T-helper 1 cell treated with Interleukin-12 subunit alpha and Interleukin-12 subunit beta and Interleukin-4 antibody, amounts not matched to agents 30 μg/mL and 1 μg/mL, for 36 hours (primary cell): ENCODE data around the gene P2RX5.

Source experiments
- H3K27ac Mint-ChIP-seq: one replicate; pipeline ENCODE4 v1.8.0; 2021; ENCODE audit warnings: mild to moderate bottlenecking, mixed read lengths
- H3K27me3 Mint-ChIP-seq: one replicate; pipeline ENCODE4 v1.8.0; 2021; ENCODE audit warnings: low read depth, mixed read lengths
- H3K36me3 Mint-ChIP-seq: one replicate; pipeline ENCODE4 v1.8.0; 2021; ENCODE audit warnings: low read depth, mixed read lengths
- H3K4me1 Mint-ChIP-seq: one replicate; pipeline ENCODE4 v1.8.0; 2021; ENCODE audit warnings: low read depth, mixed read lengths
- H3K4me3 Mint-ChIP-seq: one replicate; pipeline ENCODE4 v1.8.0; 2021; ENCODE audit warnings: mild to moderate bottlenecking, moderate library complexity, mixed read lengths
- H3K9me3 Mint-ChIP-seq: one replicate; pipeline ENCODE4 v1.8.0; 2021; ENCODE audit warnings: mixed read lengths

P2RX5 gene

DNA sequence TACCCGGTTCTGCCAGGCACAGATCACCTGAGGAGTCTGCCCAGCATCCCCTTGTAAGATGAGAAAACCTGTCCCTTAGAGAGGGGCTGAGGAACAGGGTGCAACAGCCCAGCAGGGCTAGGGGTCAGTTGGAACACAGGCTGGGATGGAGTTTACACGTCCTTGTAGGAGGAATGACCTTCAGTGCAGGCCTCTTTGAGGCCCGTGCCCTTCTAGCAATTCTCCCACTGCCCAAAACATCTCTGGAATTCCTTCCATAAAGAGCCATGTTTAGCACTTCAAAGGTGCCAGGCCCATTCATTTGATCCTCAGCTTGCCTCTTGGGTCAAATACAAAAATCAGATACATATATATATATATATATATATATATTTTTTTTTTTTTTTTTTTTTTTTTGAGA, 54.9 kb downstream of the P2RX5 start:
- H3K9me3 Mint-ChIP-seq = no peaks in the 10 kb centered on the region
- peaks cover 12% of the 10 kb centered on the region for H3K36me3 Mint-ChIP-seq
- H3K4me3 Mint-ChIP-seq = no peak overlapping the region
- H3K4me1 Mint-ChIP-seq = peaks cover 41% of the 10 kb centered on the region
- H3K27ac Mint-ChIP-seq = peak overlapping the region; percentile 55
- no peaks in the 10 kb centered on the region for H3K27me3 Mint-ChIP-seq

DNA sequence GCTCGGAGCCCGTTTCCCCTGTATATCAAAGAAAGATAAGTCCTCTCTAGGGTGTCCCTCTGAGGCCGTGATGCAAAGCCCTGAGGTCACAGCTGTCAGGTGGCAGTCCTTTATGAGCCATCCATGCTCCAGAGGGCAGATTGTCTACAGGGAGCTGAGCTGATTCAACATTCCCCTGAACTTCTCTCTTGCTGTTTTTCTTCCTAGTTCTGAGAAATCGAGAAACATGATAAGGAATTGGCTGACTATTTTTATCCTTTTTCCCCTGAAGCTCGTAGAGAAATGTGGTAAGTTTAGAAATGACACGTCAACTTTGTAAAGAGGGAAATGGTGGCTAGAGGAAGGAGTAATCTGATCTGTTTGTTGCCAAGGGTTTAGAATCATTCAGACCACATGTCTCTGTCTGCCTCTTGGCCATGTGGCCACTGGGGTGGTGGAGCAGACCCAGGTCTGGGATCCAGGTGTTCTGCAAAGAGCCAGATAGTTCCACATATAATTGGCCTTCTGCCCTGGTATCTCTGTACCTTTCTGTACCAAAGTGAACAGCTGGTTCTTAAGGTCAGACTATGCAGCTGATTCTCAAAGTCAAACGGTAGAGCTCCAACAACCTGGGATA, 55.9 kb downstream of the P2RX5 start:
- H3K27ac Mint-ChIP-seq = peak overlapping the region; percentile 93
- H3K36me3 Mint-ChIP-seq = peaks cover 11% of the 10 kb centered on the region
- peaks cover 41% of the 10 kb centered on the region for H3K4me1 Mint-ChIP-seq
- H3K27me3 Mint-ChIP-seq = no peaks in the 10 kb centered on the region
- H3K4me3 Mint-ChIP-seq = peak overlapping the region; percentile 69
- no peaks in the 10 kb centered on the region for H3K9me3 Mint-ChIP-seq

DNA sequence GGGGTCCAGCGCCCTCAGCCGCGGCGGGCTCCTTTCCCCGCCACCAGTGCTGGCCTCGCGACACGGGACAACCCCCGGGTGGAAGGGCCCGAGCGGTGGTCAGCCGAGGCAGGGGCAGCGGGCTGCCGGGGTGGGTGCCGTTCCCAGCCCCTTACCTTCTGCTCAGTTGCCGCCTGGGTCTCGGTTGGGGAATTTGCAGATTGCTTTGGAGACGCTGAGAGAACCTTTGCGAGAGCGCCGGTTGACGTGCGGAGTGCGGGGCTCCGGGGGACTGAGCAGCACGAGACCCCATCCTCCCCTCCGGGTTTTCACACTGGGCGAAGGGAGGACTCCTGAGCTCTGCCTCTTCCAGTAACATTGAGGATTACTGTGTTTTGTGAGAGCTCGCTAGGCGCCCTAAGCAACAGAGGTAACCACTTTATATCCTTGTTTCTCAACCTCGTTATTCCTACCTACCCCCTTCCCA, 59.0 kb downstream of the P2RX5 start:
- H3K9me3 Mint-ChIP-seq = no peaks in the 10 kb centered on the region
- H3K4me3 Mint-ChIP-seq = peak overlapping the region; percentile 98
- H3K4me1 Mint-ChIP-seq = peaks cover 40% of the 10 kb centered on the region
- H3K27ac Mint-ChIP-seq = peak overlapping the region; percentile 74
- peaks cover 13% of the 10 kb centered on the region for H3K36me3 Mint-ChIP-seq
- H3K27me3 Mint-ChIP-seq = no peaks in the 10 kb centered on the region

DNA sequence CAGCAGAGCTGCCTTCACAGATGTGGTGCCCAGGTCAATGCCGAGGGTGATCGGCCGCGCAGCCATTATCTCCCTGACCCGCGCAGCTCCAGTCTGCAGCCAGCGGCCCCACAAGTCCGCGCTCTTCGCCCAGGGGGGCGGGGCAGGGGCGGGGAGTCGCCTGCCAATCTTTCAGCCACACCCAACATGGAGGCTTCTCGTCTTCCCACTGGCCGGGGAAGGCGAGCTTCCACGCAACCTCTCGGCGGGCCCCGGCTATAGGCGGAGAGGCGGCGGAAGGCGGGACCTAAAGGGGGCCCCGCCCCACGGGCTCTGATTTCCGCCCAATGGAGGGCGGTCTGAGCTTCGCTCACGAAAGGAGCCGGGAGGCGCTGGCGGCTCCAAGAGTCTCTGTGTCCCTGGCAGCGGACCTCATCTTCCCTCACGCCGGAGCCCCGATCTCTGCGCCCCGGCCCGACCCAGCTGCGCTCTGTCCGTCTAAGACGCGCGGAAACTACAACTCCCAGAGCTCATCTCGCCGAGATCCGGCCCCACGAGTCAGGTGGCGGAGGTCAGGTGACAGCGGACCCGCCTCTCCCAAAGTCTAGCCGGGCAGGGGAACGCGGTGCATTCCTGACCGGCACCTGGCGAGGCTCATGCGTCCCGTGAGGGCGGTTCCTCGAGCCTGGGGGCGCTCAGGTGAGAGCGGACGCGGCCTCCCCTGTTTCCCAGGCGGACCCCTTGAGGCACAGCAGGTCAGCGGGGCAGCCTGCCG, 59.6 kb downstream of the P2RX5 start, which contains the start of the genes CTNS and SHPK:
Gene CTNS, plus strand, starts transcription at position 607 of the 754 bp plus-strand sequence. CDS start 3,447 bp downstream, outside the sequence.
Gene SHPK, minus strand, starts transcription at position 97 of the 754 bp plus-strand sequence. Its CDS starts 31 bp downstream, at position 66.
- H3K4me1 Mint-ChIP-seq = peaks cover 37% of the 10 kb centered on the region
- no peaks in the 10 kb centered on the region for H3K27me3 Mint-ChIP-seq
- peak within 1 kb of the TSS; percentile 98 for H3K4me3 Mint-ChIP-seq
- peak within 1 kb of the TSS; percentile 99 for H3K27ac Mint-ChIP-seq
- peaks cover 13% of the 10 kb centered on the region for H3K36me3 Mint-ChIP-seq
- H3K9me3 Mint-ChIP-seq = no peaks in the 10 kb centered on the region

DNA sequence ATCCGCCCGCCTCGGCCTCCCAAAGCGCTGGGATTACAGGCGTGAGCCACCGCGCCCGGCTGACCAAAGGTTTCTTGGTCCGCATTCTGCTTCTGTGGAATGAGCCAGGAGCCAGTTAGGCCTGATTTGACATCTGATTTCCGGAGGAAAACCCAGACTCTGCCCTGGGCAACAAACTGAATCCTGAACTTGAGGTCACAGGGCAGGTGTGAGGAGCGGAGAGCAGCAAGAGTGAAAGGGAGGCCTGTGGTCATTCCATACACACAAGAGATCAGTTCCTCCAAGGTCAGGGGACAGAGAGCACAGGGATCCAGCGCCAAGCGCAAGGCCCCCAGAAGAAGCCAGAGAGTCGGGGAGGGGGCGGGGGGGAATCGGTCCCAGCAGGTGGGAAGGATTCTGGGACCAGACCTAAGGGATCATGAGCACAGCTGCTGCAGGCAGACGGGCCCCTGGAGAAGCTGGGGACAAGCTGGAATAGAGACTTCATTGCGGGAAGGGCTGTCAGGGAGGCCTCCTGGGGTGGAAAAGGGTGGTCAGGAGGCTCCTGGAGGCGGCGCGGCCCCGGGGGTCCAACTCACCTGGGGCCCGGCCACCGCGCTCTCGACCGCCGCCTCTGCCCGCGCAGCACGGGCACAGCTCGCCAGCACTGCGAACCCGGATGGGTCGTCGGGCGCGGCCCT, 60.3 kb downstream of the P2RX5 start:
- Mint-ChIP-seq H3K4me3 (peak overlapping the region; percentile 98), H3K36me3 (peaks cover 13% of the 10 kb centered on the region), H3K27me3 (no peaks in the 10 kb centered on the region), H3K9me3 (no peaks in the 10 kb centered on the region), H3K27ac (peak overlapping the region; percentile 73), H3K4me1 (peaks cover 34% of the 10 kb centered on the region)

DNA sequence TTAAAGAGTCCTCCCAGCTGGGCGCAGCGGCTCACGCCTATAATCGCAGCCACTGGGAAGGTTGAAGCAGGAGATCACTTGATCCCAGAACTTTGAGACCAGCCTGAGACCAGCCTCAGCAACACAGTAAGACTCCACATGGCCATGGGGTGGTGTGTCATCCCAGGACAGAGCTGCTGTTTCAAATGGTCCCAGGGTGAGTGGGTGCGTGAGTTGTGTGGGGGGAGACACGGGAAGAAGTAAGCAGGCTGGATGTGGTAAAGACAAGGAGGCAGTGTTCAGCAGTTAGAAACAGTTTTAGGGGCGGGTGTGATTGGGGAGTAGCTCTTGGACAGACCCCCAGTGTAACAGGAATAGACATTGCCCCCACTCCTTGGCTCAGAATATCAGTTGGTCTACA, 63.7 kb downstream of the P2RX5 start:
- Mint-ChIP-seq H3K9me3 (no peaks in the 10 kb centered on the region), H3K4me3 (no peak overlapping the region), H3K36me3 (peaks cover 15% of the 10 kb centered on the region), H3K4me1 (peaks cover 11% of the 10 kb centered on the region), H3K27me3 (no peaks in the 10 kb centered on the region), H3K27ac (no peak overlapping the region)

DNA sequence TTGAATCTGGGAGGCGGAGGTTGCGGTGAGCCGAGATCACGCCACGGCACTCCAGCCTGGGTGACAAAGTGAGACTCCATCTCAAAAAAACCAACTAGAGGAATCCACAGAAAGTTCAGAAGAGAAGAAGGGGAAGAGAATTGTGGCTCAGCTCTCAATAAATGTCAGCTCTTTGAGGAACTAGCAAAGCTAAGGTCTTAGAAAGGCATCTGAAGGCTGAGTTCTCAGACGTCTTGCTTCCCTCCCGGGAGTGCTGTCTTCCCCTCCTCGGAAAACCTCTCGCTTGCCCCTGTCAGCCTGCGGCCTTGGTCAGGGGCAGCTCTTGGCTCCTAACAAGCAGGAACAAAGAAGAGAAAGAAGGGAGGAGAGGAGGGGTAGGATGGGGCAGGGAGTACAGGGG, 65.2 kb downstream of the P2RX5 start:
- H3K4me1 Mint-ChIP-seq = peaks cover 8% of the 10 kb centered on the region
- no peaks in the 10 kb centered on the region for H3K27me3 Mint-ChIP-seq
- no peak overlapping the region for H3K27ac Mint-ChIP-seq
- H3K9me3 Mint-ChIP-seq = no peaks in the 10 kb centered on the region
- no peak overlapping the region for H3K4me3 Mint-ChIP-seq
- H3K36me3 Mint-ChIP-seq = peaks cover 24% of the 10 kb centered on the region

DNA sequence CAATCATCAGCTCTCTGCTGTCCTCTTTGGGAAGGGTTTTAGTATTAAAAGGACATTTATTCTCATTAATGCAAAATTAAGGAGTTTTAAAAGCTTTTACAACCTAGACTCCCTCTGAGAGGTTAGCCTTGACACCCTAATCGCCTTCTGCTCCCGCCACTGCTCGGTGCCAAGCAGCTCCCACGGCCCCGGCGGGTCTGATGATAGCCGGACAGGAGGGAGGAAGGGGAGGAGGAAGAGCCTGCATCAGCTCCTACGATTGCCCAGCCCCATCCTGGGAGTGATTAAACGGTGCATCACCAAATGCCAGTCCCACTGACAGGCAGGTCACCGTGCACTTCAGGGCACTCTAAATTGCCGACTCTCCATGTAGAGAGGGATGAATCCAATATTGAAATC, 68.2 kb downstream of the P2RX5 start:
- no peaks in the 10 kb centered on the region for H3K27me3 Mint-ChIP-seq
- H3K4me3 Mint-ChIP-seq = no peak overlapping the region
- no peaks in the 10 kb centered on the region for H3K4me1 Mint-ChIP-seq
- no peak overlapping the region for H3K27ac Mint-ChIP-seq
- peaks cover 27% of the 10 kb centered on the region for H3K36me3 Mint-ChIP-seq
- H3K9me3 Mint-ChIP-seq = no peaks in the 10 kb centered on the region

DNA sequence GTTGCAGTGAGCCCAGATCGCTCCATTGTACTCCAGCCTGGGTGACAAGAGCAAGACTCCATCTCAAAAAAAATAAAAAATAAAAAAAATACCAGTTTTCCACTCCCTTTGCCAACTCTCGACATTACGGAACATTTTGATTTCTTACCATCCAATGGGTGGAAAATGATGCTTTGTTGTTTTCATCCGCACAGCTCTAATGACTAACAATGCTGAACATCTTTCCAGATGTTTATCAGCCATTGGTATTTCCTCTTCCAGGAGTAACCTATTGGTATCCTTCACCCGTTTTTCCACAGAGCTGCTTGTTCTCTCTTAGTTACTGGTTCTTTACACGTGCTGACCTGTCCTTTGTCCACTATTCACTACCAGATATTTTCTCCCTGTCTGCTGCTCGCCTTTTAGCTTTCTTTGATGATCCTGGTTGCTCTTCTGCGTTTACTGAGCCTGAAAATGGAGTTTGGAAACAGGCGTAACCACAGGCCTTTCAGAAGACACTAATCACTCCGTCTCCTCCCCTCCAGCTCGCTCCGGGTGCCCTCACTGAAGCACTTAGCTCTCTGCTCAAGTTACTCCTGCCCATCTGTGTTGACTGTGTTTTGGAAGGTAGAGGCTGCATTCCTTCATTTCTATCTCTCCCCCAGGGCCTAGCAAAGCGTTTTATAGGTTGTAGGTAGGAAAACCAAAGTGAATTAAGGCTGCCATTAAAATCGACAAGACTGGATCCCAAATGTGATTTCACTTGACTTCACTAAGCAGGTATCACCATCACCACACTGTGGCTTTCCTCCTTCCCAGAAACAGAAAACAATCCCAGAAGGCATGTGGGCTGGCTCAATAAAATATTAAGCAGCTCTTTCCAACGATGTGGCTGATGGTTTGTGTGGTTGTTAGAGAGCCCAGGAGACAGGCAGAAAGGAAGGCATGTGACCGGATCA, 68.9 kb downstream of the P2RX5 start:
- Mint-ChIP-seq H3K27ac (no peak overlapping the region), H3K4me1 (no peaks in the 10 kb centered on the region), H3K27me3 (no peaks in the 10 kb centered on the region), H3K36me3 (peaks cover 23% of the 10 kb centered on the region), H3K9me3 (no peaks in the 10 kb centered on the region), H3K4me3 (no peak overlapping the region)
